Ovary (tissue), 9 donors: ENCODE results near the gene GP9. TPM values are rescaled to one million over a fixed set of nuclear protein-coding genes. Genes with fewer than 3 reads are reported as not detected.

Source experiments
- DNase-seq, 5 donors: peaks; one replicate each; pipeline ENCODE4 v3.0.0-alpha.2; 2019 to 2020
- H3K27ac ChIP-seq, 2 donors: fragments of 200-600 bp; one replicate each; pipeline versions ENCODE4 v1.5.1 to v1.8.0; 2019 to 2022
- H3K27me3 ChIP-seq: fragments of 200-600 bp; one replicate; pipeline ENCODE4 v1.8.0; 2022
- H3K36me3 ChIP-seq: fragments of 200-600 bp; sonication (generic); one replicate; pipeline ENCODE4 v1.5.1; 2019
- H3K4me1 ChIP-seq: one replicate; pipeline ENCODE4 v1.8.1; 2013; ENCODE audit warnings: mild to moderate bottlenecking, moderate library complexity; ENCODE audit not compliant: insufficient read depth
- H3K4me3 ChIP-seq: fragments of 200-600 bp; sonication (generic); one replicate; pipeline ENCODE4 v1.5.1; 2017
- H3K9me3 ChIP-seq, 2 donors: fragments of 200-600 bp in 1 of 2; sonication (generic) in 1 of 2; one replicate each; pipeline versions ENCODE4 v1.5.1 to v1.8.1; 2013 to 2019; ENCODE audit warnings: mild to moderate bottlenecking in 1 of 2, moderate library complexity in 1 of 2
- EP300 ChIP-seq: sonication (generic); formaldehyde crosslinking; IDR thresholded peaks from one replicate; pipeline ENCODE4 v1.6.1; 2017; ENCODE audit warnings: antibody characterized with exemption
- POLR2A ChIP-seq: fragments of 450-650 bp; IDR thresholded peaks from one replicate; pipeline ENCODE4 v1.6.1; 2017; ENCODE audit warnings: antibody characterized with exemption, mild to moderate bottlenecking, moderate library complexity
- WGBS, 3 donors: extraction: QIAGEN DNeasy Blood & Tissue Kit in 1 of 3; methylation state at CpG; one replicate each; pipeline versions ENCODE4 v1.1.5 to v1.1.7; 2013 to 2017; 5-methylcytosine and 5-hydroxymethylcytosine counted together
- intact Hi-C, 4 donors: fragments of 100-400 bp; cut with DNase I; formaldehyde crosslinking; loops; one replicate each; pipeline versions ENCODE4 v1.11.0 to v1.15.1; 2022 to 2023
- polyA plus RNA-seq, 2 donors: library from polyadenylated mRNA; stranded (reverse); fragments of 200-250 nt in 1 of 2; fragments of 350-450 nt in 1 of 2; fragmentation: Illumina TruSeq in 1 of 2; extraction: RNeasy Lipid Tissue Mini Kit (QIAGEN cat#74804) in 1 of 2; gene quantifications; one replicate each; pipeline ENCODE4 v1.2.3, GENCODE V29; 2013 to 2014
- total RNA-seq, 7 donors: library from RNA; depleted of rRNA in 2 of 7; stranded (reverse); fragments of >200 nt in 2 of 7; fragmentation: NEBNext Ultra II Directional in 3 of 7; extraction: Animal tissue kit (Norgen Biotek cat#: 25700) in 3 of 7; gene quantifications; one replicate each; pipeline versions ENCODE4 v1.1.0 to v1.2.4, GENCODE V29; 2016 to 2023
- TF ChIP-seq, protein P1 (sequence below), 3 donors: fragments of 450-650 bp in 2 of 3; fragments of 200-600 bp in 1 of 3; IDR thresholded peaks; one replicate each; pipeline versions ENCODE4 v1.5.1 to v1.8.0; 2016 to 2022; ENCODE audit warnings: antibody characterized with exemption in 3 of 3, mild to moderate bottlenecking in 1 of 3
- donor health status: DM: no; HTN: no; CAD: no; lungs with moderate emphysema.
- donor health status: DM: no; HTN: no; CAD: no.
- donor health status: Bipolar disorder and iron deficiency.
- donor health status: DM: yes; HTN: yes; CAD: no.
- donor health status: DM: no; HTN: no; CAD: no.
- donor health status: DM: yes; HTN: yes; CAD: no.

The GP9 gene
- total and polyA plus RNA-seq, 9 donors: not detected

DNA sequence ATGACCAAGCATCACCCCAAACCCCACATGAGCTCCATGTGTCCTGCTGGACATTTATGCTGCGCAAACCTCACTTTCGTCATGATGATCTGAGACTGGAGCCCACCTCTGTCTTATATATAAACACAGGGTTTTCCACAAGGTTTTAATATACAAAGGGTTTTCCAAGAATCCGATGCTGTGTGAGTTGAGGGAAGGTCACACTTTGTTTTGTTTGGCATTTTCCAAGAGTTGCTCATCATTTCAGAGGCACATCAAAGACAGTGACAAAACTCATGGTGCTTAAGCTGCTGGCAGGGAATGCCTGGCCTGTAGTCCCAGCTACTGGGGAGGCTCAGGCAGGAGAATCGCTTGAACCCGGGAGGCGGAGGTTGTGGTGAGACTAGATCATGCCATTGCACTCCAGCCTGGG lies 39.4 kb upstream of the GP9 start:
- intact Hi-C loops: no loop called here
- no peaks in the 10 kb centered on the region for H3K36me3 ChIP-seq
- no peaks in the 10 kb centered on the region for H3K9me3 ChIP-seq
- 43 to 52% (median 43%) methylated on average over 6 of the region's 6 CpGs for WGBS, 3 donors
- no peaks in the 10 kb centered on the region for H3K27me3 ChIP-seq
- no peak overlapping the region for H3K27ac ChIP-seq
- TF ChIP-seq EP300 (no peak), POLR2A (no peak)
- TF ChIP-seq, protein P1, sequence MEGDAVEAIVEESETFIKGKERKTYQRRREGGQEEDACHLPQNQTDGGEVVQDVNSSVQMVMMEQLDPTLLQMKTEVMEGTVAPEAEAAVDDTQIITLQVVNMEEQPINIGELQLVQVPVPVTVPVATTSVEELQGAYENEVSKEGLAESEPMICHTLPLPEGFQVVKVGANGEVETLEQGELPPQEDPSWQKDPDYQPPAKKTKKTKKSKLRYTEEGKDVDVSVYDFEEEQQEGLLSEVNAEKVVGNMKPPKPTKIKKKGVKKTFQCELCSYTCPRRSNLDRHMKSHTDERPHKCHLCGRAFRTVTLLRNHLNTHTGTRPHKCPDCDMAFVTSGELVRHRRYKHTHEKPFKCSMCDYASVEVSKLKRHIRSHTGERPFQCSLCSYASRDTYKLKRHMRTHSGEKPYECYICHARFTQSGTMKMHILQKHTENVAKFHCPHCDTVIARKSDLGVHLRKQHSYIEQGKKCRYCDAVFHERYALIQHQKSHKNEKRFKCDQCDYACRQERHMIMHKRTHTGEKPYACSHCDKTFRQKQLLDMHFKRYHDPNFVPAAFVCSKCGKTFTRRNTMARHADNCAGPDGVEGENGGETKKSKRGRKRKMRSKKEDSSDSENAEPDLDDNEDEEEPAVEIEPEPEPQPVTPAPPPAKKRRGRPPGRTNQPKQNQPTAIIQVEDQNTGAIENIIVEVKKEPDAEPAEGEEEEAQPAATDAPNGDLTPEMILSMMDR (IDR thresholded peaks at IDR 0.05): no peak
- peaks cover 23% of the 10 kb centered on the region for H3K4me1 ChIP-seq
- peak in 2 of 5 donors; percentile 16 to 29 for DNase-seq
- H3K4me3 ChIP-seq: no peak overlapping the region

DNA sequence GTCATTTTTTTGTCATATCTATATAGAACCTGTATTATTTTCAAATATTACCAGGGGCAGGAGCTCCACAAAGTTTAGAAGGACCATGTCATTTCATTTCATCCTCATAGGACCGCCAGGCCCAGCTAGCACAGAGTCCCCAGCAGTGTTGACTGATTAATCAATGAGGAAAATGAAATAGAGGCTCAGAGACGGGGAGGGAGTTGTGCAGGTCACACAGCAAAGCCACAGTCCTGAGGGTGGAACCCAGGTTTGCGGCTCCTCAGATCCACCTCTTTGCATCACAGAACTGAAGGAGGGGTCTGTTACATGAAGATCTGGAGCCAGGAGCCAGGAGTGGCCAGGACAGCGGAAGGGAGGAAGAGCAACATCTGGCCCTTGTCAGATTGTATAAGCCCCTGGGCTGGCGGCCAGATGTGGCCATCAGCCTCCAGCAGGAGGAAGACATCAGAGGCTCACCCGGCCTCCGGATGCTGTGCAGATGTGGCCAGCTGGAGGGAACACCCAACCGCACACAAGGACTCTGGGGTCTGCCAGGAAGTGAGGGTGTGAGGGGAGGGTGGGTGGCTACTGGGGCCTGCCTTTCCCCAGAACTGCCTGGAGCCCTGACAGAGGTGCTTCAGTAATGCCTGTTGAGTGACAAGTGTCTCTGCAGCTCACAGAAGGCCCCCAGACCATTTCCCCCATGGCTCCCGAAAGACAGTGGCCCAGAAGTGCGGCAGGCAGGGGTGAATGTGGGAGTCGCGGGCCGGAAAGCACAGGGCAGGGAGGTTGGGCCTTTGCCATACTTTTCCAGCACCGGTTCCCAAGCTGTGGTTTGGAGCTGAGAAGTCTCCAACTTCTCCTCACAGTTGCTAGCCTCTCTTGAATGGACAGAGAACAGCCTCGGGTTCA lies 38.2 kb upstream of the GP9 start:
- H3K4me1 ChIP-seq: peaks cover 24% of the 10 kb centered on the region
- 12 to 20% (median 15%) methylated on average over 15 of the region's 15 CpGs for WGBS, 3 donors
- intact Hi-C loops: no loop called here

DNA sequence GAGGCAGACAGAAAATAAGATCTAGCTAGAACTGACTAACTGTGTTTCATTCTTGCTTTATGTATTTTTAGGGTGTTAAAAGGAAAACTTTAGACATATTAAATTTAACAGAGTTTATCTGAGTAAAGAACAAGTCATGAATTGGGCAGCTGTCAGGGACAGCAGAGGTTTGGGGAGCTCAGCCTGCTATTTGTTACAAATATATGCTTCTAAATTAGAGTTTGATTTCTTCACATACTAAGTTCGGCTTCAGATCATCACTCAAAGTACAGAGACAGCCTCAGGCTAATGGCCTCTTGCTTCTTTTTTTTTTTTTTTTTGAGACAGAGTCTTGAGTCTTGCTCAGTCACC lies 37.6 kb upstream of the GP9 start:
- peak overlapping the region in 1 of 2 donors; percentile 46 for H3K27ac ChIP-seq
- peaks cover 21% of the 10 kb centered on the region for H3K4me1 ChIP-seq
- intact Hi-C loops: no loop called here
- 26 to 40% (median 38%) methylated on average over 1 of the region's 1 CpG for WGBS, 3 donors
- no peaks in the 10 kb centered on the region for H3K9me3 ChIP-seq
- H3K4me3 ChIP-seq: no peak overlapping the region
- H3K36me3 ChIP-seq: no peaks in the 10 kb centered on the region
- no peaks in the 10 kb centered on the region for H3K27me3 ChIP-seq
- TF ChIP-seq EP300: no peak
- TF ChIP-seq POLR2A: no peak
- TF ChIP-seq, protein P1 (IDR thresholded peaks at IDR 0.05): no peak
- no peak for DNase-seq

More for the DNA sequence above, 38.2 kb upstream of the GP9 start:
- H3K27me3 ChIP-seq: no peaks in the 10 kb centered on the region
- H3K9me3 ChIP-seq: no peaks in the 10 kb centered on the region
- TF ChIP-seq EP300: no peak
- TF ChIP-seq, protein P1 (IDR thresholded peaks at IDR 0.05): no peak
- TF ChIP-seq POLR2A: no peak
- no peak overlapping the region for H3K4me3 ChIP-seq
- no peaks in the 10 kb centered on the region for H3K36me3 ChIP-seq
- DNase-seq: peak; percentile 81 to 90 (median 86)
- peak overlapping the region in 1 of 2 donors; percentile 46 for H3K27ac ChIP-seq

DNA sequence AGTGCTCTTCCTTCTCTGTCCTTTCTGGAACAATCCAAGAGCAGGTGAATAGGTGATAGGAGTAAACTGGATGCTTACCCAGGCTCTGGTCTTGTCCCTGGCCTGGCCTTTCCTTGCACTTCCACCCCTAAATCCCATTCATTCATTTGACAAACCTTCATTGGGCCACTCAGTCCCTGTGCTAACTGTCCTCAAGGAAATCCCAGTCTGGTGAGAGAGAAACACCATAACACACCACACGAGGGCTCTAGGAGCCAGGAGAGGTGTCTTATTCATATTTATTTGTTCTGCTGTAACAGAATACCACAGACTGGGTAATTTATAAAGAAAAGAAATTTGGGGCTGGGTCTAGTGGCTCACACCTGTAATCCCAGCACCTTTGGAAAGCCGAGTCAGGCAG lies 36.7 kb upstream of the GP9 start:
- WGBS, 3 donors: 66 to 76% (median 71%) methylated on average over 2 of the region's 2 CpGs
- intact Hi-C loops: no loop called here
- H3K27me3 ChIP-seq: no peaks in the 10 kb centered on the region
- no peaks in the 10 kb centered on the region for H3K36me3 ChIP-seq
- peaks cover 21% of the 10 kb centered on the region for H3K4me1 ChIP-seq
- no peaks in the 10 kb centered on the region for H3K9me3 ChIP-seq
- no peak for TF ChIP-seq EP300
- no peak for TF ChIP-seq POLR2A
- TF ChIP-seq, protein P1 (IDR thresholded peaks at IDR 0.05): no peak
- peak in 1 of 5 donors; percentile 7 for DNase-seq
- H3K4me3 ChIP-seq: no peak overlapping the region
- no peak overlapping the region for H3K27ac ChIP-seq
